MM.1S (cell line): ENCODE results near the gene RASIP1.

Experiments used
- EZH2 ChIP-seq: fragments of 300-600 bp; sonication (generic); optimal IDR thresholded peaks from 2 replicates; pipeline ENCODE3; 2017; ENCODE audit warnings: low read depth, mild to moderate bottlenecking, antibody characterized with exemption, low read length, mixed read lengths
- TF ChIP-seq, protein P1 (sequence below): fragments of 300-600 bp; sonication (generic); IDR thresholded peaks from 2 replicates; pipeline ENCODE4 v1.5.1; 2016; ENCODE audit warnings: antibody characterized with exemption, low read length, mixed read lengths

DNA sequence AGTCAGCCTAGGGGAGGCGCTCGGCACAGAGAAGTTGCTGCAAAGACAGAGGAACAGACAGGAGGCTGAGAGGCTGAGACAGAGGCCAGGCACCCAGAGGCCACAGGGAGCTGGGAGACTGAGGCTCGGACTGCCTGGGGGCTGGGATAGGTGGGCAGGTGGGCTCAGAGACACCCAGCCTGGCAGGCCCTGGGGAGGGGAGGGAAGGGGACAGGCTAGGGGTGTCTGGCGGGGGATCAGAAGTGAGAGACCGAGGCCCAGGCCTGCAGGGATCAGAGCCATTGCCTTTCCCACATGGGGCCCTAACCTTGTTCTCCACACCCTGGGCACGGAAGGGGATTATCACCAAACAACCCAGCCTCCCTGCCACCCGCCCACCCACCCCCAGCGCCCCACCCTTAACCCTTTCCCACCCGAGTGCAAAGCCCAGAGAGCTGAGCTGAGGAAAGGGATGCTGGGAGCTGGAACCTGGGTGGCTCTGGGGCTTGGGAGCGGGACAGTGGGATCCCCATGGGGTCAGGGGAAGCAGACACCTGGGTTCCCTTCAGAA is 68.9 kb downstream of the RASIP1 start:
- TF ChIP-seq, protein P1, sequence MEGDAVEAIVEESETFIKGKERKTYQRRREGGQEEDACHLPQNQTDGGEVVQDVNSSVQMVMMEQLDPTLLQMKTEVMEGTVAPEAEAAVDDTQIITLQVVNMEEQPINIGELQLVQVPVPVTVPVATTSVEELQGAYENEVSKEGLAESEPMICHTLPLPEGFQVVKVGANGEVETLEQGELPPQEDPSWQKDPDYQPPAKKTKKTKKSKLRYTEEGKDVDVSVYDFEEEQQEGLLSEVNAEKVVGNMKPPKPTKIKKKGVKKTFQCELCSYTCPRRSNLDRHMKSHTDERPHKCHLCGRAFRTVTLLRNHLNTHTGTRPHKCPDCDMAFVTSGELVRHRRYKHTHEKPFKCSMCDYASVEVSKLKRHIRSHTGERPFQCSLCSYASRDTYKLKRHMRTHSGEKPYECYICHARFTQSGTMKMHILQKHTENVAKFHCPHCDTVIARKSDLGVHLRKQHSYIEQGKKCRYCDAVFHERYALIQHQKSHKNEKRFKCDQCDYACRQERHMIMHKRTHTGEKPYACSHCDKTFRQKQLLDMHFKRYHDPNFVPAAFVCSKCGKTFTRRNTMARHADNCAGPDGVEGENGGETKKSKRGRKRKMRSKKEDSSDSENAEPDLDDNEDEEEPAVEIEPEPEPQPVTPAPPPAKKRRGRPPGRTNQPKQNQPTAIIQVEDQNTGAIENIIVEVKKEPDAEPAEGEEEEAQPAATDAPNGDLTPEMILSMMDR: no peak
- no peak for TF ChIP-seq EZH2
